Right kidney (tissue), 9 donors: ENCODE data around the gene RTP1.
"Not testable (repeated sequence)": the region's sequence is repeated elsewhere in the genome, so short reads cannot be mapped to it uniquely, and the experiment has no call there.

ENCODE experiments used
- DNase-seq: peaks from one replicate; pipeline ENCODE4 v3.0.0-alpha.2; 2016
- long read RNA-seq, 8 donors: transcript quantifications; one replicate each; lab custom pipeline, GENCODE V29; 2026

Gene RTP1, protein sequence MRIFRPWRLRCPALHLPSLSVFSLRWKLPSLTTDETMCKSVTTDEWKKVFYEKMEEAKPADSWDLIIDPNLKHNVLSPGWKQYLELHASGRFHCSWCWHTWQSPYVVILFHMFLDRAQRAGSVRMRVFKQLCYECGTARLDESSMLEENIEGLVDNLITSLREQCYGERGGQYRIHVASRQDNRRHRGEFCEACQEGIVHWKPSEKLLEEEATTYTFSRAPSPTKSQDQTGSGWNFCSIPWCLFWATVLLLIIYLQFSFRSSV
- long read RNA-seq, donor 1 = 0 reads
- long read RNA-seq, donor 2 = 0 reads
- long read RNA-seq, donor 3 = 0 reads
- long read RNA-seq, donor 4 = 0 reads
- long read RNA-seq, donor 5 = 0 reads
- long read RNA-seq, donor 6 = 0 reads
- long read RNA-seq, donor 7 = 0 reads
- long read RNA-seq, donor 8 = 0 reads

DNA sequence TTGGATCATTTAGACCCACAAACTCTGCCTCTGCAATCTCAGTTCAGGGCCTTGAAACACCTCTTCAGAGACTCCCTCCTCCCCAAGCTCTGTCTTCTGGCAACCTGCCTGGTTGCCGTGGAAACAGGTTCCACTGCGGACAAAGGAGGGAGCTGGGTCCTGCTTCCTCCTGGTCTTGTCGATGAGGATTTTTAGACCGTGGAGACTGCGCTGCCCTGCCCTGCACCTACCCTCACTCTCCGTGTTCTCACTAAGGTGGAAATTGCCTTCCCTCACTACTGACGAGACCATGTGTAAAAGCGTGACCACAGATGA is at the start of gene RTP1:
RTP1 (plus strand) TSS at position 152 of the 315 bp plus-strand sequence; CDS start at position 182, 30 bp downstream.
- no peak for DNase-seq

DNA sequence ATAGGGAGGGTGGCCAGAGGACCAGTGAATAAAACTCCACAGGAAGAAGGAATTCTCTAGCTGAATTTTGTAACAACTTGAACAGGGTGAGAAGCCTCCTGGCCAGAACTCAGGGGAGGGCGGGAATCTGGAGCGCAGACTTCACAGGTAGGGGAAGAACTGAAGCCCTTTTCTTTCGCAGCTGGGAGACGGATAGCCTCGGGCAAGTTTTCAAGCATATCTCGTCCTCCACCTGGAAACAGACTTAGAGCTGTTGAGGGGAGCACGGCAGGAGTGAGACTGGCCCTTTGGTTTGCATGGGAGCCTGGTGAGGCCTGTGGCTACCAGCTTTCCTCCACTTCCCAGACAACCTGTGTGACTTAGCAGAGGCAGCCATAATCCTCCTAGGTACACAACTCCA is 47.1 kb upstream of the RTP1 start:
- no peak for DNase-seq

DNA sequence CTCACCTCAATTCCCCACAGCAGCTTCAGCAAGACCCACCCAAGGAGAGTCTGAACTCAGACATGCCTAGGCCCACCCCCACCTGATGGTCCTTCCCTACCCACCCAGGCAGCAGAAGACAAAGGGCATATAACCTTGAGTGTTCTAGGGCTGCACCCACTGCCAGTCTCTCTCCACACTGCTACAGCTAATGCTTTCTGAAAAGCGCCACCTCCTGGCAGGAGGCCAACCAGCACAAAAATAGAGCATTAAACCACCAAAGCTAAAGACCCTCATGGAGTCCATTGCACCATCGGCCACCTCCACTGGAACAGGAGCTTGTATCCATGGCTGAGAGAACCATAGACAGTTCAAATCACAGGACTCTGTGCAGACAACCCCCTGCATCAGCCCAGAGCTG is 46.7 kb upstream of the RTP1 start:
- DNase-seq = no peak

DNA sequence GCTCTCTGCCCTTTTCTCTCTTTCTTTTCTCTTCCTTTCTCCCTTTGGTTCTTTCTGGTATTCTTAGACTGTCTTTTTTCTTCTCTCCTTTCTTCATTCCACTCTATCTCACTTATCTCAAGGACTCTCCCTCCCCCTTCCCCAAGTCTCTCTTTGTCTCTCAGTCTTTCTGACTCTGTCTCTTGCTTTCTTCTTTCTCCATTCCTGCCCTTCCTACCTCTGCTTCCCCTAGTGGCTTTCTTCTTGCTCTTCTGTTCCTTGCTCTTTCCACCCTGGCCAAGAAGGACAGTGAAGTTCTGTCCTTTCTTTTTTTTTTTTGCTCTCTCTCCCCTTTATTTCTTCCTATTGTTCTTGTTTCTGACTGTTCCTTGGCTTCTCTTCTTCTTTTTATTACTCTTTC is 35.7 kb upstream of the RTP1 start:
- no peak for DNase-seq

DNA sequence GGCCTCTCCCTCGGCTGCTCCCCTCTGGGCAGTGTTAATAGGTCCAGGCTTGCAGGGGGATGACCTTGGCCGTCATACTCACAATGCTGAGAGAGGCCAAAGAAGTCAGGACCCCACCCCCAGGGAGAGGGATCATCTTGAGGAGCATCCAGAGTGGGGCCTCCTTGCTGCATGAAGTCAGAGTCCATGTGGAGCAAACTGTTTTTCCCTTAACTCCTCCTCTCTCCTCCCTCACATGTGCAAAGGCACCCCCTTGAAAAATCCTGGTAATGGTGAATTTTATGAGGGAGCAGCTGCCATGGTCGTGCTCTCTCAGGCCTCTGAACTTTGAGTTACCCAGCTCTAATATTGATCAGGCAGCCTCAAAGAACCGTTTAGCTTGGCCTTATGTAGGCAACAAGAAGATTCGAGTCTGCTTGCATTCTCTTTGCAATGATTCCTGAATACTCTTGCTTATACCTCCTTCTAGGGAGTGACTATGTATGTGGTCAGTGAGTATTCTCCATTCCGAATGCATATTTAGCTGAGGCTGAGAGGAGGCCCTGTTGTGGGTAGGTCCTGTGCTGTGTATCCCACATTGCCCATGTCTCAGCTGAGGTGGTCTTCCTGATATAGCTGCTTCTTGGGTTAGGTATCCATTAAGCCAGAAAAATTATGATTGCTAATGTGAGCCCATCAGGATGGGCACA is 34.9 kb upstream of the RTP1 start:
- DNase-seq = no peak

DNA sequence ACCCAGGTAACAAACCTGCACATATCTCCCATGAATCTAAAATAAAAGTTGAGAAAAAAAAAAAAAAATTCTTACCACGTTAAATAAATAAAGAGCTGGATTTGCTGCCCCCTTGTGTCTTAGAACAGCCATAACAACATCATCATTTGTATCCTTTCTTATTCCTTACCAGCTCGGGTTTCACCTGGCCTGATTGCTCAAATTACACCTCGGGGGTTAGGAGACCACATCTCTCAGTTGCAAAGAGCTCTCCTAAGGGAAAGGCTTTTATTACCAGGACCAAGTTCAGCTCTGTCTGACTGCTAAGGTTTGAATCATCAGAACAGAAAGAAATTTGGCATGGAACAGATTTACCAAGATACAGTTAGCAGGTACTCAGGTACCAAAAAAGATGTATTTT is 32.1 kb upstream of the RTP1 start:
- DNase-seq = peak; percentile 34

DNA sequence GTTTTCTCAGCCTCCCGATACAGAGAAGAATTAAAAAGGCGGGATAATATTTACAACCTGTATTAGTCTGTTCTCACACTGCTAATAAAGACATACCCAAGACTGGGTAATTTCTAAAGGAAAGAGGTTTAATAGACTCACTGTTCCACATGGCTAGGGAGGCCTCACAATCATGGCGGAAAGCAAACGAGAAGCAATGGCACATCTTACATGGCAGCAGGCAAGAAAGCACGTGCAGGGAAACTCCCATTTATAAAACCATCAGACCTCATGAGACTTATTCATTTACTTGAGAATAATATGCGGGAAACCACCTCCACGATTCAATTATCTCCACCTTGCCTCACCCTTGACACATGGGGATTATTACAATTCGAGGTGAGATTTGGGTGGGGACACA is 30.5 kb upstream of the RTP1 start:
- no peak for DNase-seq

DNA sequence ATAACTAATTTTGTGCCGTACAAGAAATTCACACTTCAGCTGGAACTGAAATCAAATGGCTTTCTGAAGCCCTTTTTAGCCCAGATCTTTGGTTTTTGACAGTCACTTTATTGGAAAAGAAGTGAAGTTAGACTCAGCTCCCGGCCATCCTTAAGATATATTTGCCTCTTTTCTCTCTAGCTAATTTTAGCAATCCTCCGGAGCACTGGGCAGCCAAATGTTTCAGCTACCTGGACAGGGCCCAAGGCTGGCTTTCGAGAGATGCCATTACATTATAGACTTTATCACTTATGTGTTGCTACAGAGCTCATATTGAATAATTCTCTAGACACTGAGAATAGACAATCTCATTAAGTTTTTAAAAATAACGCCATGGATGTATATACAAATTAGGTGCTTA is 29.5 kb upstream of the RTP1 start:
- no peak for DNase-seq

DNA sequence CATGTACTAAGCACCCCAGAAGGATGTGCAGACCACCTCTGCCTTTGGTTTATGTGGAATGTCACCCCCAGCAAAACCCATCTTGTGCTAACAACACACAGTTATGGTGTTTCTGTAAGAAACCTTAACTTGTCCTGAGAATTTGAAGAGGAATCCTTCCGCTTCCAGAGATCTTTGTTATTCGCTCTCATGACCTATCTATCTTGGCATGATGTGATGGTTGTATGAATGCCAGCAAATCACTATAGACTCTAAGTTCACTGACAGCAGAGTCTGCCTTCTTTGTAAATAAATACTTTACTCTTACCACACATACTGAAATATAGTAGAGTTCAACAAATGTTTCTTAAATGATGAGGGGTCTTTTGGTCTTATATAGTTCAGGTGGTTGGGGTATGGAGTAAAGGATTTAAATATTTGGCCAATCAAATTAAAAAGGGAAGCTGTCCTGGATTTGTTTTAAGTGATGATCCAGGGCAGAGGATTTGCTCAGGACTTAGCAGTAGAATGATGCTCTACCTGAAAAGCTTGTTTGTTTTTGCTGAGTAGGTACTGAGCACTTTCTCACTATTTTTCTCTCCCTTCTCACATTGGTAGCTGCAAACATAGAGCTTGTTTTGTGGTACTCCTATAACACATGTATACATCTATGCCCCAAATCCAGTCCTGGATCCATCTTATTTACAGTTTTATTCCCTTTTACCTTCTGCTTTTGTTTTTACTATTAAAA is 27.9 kb upstream of the RTP1 start:
- no peak for DNase-seq

DNA sequence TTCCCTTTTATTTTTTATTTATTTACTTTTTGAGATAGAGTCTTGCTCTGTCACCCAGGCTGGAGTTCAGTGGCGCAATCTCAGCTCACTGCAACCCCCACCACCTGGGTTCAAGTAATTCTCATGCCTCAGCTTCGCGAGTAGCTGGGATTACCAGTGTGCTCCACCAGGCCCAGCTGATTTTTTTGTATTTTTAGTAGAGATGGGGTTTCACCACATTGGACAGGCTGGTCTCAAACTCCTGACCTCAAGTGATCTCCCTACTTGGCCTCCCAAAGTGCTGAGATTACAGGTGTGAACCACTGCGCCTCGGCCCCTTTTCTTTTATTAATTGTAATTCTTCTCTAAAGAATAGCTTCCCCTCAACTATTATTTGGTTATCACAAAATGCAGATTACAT is 26.4 kb upstream of the RTP1 start:
- not testable (repeated sequence) for DNase-seq

DNA sequence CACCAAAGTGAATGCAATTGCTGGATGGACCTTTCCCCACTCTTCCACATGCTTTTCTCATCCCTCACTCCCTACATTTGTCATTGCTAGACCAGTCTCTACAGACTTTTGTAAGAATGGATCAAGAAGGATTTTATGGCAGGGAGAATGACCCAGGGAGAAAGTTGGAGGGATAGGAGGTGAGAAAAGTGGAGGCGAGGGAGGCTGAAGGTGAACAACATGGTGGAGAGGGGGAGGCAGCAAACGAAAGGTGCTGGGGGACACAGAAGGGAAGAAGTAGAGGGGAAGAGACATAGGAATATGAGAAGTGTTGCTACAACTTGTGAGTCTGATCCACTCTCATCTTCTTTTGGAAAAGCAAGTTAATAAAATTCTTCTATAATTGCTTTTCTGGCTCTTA is 24.4 kb upstream of the RTP1 start:
- DNase-seq = no peak

DNA sequence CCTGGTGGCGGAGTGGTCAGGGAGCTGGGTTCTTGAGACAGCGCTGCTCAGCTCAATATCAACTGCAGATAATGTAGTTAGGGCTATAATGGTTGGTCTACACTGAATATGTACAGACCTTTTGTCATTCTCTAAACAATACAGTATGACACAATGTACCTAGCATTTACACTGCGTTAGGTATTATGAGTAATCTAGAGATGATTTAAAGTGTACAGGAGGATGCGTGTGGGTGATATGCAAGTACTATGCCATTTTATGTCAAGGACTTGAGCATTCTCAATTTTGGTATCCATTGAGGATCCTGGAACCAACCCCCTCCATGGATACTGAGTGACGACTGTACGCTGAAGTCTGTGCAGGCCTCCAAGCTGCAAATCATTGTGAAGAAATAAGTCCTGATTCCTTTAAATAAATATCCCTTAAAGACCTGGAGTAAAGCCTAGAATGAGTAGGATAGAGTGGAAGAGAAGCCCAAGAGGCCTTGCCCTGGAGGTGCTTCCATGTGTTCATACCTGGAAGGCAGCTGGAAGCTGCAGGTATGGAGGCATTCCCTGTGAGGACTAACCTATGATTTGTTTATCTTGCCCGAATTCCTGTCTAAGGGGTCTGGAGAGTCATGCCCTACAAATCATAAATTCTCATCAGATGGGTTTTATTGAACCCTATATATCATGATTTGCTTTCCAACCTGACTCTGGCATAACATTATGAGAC is 15.7 kb upstream of the RTP1 start:
- no peak for DNase-seq

DNA sequence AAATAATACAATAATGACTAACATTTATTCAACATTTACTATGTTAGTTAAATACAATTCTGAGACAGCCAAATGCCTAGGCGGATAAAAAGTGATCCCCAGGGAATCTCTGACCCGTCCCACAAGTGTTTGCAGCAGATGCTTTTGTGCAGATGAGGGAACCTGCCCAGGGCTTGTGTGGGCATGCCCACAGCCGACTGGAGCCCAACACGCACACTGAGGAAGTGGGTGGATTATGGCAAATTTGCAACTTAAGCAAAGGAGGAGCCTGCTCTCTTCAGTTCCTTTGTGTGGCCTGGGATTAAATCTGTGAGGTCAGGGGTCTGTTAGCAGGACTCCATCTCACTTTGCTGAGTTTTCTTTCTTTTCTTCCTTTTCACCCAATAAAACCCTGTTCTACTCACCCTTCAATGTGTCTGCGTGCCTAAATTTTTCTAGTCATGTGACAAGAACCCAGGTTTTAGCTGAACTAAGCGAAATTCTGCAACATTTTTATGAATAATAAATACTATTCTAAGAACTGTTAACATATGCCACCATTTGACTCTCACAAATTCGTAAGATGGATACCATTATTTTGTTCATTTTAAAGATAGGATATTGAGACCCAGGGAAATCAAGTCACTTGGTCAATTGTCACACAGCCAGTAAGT is 13.9 kb upstream of the RTP1 start:
- no peak for DNase-seq

DNA sequence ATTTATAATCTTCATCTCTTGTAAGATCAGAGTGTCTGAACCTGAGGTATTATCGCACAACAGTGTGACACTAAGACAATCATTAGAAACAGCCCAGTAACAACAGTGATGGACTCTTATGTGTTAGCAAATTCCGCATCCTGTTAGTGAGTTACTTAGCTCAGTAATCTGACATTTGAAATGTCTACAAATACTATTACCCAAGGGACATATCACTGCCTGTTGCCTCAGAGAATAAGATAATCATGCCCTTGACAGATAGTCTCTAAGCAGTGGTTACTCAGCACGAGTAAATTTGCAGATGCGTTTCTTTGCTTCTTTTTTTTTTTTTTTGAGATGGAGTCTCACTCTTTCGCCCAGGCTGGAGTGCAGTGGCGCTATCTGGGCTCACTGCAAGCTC is 13.4 kb upstream of the RTP1 start:
- no peak for DNase-seq

DNA sequence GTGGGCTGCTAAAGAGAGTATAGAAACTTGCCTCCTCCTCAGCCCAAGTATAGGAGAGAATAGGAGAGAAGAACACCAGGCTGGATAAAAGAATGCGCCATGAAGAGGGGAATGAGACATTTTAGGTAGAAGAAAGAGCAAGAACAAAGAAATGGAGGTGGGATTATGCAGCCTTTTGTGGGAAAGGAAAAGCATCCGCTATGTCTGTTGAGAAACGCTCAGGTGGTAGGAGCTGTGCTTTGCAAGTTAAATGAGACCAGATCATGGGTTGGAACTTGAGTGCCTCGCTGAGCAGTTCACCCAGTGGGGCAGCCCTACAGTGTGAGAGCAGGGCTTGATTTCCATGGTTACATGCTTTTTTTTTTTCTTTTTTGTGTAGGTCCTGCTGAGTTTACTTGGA is 11.5 kb upstream of the RTP1 start:
- no peak for DNase-seq

DNA sequence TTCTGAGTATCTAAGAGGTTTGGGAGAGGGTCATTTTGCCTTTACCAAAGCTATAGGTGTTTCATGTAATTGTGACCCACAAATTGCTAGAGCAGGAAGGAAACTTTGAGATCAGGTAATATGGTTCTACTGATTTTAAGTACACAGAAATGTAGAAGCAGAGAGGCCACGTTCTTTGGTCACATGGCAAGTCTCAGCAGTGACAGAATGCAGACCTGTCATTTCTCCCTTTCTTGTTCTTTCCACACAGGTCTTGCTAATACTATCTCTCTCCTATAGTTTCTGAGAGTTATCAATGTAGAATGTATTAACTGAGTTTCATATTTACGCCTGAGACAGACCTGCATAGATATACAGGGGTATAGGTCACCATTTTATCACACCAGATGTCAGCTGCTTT is 10.9 kb upstream of the RTP1 start:
- DNase-seq = no peak

DNA sequence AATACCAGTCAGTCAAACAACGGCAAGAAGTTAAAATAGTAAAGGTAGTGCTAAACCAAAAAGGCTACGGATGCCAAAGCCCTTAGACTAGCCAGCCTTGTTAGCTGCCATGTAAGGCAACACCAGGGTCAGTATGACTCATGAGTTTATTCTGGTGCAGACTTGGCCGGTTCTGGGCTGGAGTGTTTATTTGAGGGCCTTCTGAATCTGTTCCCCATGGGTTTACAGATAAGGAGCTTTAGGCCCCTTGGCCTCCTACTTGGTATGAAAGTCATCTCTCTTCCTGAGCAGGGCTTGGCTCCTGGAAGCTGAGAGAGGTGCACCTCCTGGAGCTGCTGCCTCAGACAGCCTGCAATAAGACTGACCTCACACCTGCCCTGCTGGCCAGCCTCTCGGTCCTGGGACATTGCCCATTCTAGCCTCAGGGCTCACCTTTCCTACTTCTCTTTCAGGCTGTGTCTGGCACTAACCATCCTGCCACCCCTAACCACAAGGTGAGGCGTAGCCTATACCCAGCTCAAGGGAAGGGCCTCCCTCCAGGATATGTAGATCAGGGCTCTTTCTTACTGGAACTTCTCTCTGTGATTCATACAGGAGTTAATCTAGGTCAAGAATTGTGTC is 10.4 kb upstream of the RTP1 start:
- no peak for DNase-seq

DNA sequence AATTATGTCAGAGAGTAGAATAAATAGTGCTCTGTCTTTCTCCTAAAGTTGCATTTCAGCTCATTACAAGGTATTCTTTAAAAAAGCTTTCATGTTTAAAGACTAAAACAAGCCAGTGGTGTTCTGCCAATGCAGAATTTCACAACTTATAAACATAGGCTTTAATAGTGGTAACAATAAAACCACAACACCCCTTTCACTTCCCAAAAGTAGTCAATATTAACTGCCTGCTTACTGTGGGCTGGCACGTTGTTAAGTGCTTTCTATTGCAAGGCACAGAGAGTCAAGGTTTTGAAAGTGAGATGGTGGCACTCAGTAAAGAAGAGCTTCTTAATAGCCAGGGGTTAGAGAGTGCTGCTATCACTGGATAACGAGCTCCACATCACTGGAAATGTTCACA is 8.4 kb upstream of the RTP1 start:
- no peak for DNase-seq

DNA sequence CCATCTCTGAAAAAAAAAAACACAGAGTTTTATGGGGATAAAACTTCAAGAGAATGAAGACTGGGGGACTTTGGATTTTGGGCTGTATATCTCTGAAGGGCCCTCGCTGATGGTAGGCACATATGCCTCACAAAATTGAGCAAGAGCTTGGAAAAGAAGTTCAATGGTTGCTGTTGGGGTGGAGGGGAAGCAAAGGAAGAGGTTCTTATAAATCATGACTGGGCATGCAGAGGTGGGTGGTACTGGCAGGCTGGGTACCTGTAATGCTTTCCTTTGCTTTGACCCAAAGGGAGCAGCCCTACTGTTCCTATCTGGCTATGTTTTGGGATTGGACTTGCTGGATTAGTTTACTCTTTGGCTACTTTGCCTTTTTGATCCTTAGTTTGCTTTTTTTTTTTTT is 6.0 kb upstream of the RTP1 start:
- DNase-seq = no peak

DNA sequence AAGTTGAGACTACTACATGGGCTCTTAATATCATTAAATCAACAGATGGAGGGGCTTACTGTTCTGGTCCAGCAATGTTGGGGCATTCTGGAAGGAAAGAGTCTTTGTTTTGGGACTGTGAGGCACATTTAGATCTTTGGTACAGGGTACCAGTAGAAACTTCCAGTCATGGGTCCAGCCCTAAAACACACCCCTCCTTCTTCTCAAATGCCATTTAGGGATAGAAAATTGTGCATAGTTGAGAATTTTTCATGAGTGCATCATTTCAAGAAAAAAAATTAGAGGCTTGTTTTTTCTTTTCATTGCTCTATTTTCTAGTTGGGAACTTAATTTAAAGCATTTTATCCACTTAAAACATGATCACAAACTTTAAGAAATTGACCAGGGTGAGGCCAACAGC is 4.1 kb upstream of the RTP1 start:
- no peak for DNase-seq

DNA sequence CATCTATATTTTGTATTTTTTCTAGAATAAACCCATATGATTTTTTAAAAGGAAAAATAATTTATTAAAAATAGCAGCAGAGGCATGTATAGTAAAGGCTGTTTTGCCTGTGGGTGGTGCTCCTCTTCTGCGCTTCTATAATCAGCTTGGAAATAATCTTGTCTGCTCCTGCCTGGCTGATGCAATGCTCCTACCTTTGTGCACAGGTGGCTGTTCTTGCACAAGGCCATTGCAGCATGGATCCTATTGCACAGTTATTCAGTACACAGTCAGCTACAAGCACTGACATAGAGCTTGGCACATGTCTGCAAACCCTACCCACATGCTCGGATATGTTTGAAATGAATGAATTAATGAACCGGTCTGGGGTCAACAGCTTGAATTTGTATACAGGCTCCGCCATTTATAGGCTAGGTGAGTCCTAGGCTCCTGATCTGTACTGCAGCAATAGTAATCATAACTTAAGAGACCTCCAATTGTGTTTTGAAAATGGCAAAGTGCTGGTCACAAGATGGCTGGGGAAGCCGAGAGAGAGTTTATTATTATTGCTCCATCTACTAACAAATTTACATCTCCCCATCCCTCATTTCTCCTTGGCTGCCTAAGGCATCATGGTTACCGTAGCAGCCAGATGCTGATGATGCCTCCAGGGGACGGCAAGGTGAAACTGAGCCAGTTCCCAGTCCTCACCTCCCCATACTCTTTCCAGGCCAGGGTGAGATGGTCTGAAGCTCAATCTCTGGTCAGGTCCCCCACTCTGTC is 532 bp upstream of the RTP1 start:
- DNase-seq = no peak
